RWPE1 (cell line): ENCODE data around the gene ZCCHC24.
A peak's percentile ranks its signal among the peaks of the same experiment; 100 is the strongest.

Experiments
- CTCF ChIA-PET: fragments of 350-600 bp; sonication (Branson Sonifier 250); formaldehyde crosslinking; extraction: SDS; loops from one replicate; lab custom pipeline; 2021; lab: Yijun Ruan, JAX
- POLR2A ChIA-PET: fragments of 400-600 bp; formaldehyde crosslinking; extraction: SDS; loops from one replicate; lab custom pipeline; 2020; ENCODE audit warnings: antibody characterized with exemption; ENCODE audit not compliant: low non-redundant PET; lab: Yijun Ruan, JAX
- DNase-seq: peaks from one replicate; pipeline ENCODE4 v3.0.0; 2012; ENCODE audit warnings: low spot score
- H3K27ac ChIP-seq: fragments of 450-650 bp; 2 replicates; pipeline ENCODE4 v1.5.1; 2017
- TF ChIP-seq, protein P1 (sequence below): fragments of 450-650 bp; conservative IDR thresholded peaks from 2 replicates; pipeline ENCODE4 v1.5.1; 2017; ENCODE audit warnings: low read depth, mild to moderate bottlenecking

The ZCCHC24 gene

DNA sequence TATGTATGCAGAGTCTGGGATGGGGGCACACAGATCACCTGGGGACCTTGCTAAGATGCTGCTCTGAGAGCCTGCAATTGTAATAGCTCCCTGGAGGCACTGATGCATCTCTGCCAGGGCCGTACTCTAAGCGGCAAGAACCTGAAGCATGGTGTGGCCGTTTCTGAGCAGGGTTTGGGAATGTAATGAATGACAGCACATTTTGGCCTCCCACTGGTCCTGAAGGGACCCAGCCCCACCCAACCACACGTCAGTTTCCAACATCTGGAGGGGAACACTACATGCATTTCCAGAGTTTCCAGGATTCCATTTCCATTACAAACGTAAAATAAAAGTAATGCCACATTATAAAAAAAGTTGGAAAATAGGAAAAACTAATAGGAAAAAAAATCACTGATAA is 14.0 kb downstream of the ZCCHC24 start:
- CTCF ChIA-PET: no interaction called here
- H3K27ac ChIP-seq: no peak overlapping the region
- POLR2A ChIA-PET: no interaction called here
- TF ChIP-seq, protein P1, sequence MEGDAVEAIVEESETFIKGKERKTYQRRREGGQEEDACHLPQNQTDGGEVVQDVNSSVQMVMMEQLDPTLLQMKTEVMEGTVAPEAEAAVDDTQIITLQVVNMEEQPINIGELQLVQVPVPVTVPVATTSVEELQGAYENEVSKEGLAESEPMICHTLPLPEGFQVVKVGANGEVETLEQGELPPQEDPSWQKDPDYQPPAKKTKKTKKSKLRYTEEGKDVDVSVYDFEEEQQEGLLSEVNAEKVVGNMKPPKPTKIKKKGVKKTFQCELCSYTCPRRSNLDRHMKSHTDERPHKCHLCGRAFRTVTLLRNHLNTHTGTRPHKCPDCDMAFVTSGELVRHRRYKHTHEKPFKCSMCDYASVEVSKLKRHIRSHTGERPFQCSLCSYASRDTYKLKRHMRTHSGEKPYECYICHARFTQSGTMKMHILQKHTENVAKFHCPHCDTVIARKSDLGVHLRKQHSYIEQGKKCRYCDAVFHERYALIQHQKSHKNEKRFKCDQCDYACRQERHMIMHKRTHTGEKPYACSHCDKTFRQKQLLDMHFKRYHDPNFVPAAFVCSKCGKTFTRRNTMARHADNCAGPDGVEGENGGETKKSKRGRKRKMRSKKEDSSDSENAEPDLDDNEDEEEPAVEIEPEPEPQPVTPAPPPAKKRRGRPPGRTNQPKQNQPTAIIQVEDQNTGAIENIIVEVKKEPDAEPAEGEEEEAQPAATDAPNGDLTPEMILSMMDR: no peak
- no peak for DNase-seq

DNA sequence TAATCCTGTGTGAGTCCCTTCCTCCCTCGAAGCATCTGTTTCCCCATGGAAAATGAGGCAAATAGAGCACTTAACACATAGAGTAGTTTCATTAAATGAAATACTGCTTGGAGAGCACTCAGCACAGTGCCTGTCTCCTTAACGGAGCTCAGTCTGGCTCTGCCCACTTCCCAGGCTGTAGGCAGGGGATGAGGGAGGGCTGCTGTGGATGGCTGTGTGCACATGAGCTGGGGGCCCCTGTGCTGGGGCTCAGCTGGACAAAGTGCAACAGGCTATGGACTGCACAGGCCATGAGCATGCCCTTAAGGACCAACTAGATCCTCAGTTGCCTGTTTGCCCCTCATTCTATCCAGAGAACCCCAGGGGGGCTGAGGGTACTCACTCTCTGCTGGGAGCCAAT is 14.5 kb downstream of the ZCCHC24 start:
- ChIA-PET CTCF (no interaction called here), POLR2A (no interaction called here)
- TF ChIP-seq, protein P1: no peak
- H3K27ac ChIP-seq: no peak overlapping the region
- no peak for DNase-seq

DNA sequence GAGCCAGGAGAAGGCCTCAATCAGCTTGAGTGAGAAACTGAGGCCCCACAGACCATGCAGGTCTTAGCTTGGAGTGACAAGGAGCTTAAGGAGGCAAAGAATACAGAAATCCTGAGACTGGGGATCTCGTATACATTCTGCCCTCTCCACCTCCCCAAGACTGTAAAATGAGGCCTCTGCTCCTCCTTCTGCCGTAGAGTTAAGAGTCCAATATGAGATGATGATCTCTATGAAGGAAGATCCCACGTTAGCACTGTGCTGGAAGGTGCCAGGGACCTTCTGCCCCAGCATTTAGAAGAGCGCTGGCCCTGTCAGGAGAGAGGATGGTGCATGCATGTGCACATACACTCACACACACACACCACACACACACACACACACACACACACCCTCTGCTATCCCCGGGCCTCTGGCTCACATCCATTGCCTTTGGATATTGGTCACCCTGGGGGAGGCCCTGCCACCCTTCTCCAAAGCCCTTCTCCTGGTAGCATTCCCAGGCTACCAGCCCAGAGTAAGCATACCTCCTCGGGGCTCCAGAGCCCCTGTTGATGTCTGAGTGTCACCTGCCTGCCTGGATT is 15.0 kb downstream of the ZCCHC24 start:
- ChIA-PET POLR2A (no interaction called here), CTCF (interaction anchor here (0.6 kb wide), 1 partner anchor 56 kb away, joined by 3 read pairs; no protein-coding TSS in a partner anchor)
- TF ChIP-seq, protein P1: no peak
- DNase-seq: no peak
- H3K27ac ChIP-seq: no peak overlapping the region

DNA sequence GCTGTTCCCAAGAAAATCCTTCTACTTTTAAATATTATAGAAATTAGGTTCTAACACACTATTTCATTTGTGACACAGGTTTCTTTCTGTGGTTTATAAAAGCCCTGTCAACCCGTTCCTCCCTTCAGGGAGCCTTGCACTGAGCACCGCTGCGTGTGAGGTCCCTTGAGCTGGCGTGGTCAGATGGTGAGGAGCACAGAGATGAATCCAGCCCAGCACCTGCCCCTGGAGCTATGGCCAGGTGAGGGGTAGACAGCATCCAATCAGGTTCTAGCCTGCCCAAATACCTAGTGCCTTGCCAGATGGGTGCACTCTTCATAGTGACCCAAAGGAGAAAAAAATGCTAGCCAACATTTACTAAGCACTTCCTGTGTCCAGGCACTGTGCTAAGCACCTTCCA is 15.7 kb downstream of the ZCCHC24 start:
- CTCF ChIA-PET: interaction anchor here (0.6 kb wide), 2 partner anchors 55 to 714 kb away, joined by 3 to 4 read pairs; no protein-coding TSS in a partner anchor
- TF ChIP-seq, protein P1: no peak

DNA sequence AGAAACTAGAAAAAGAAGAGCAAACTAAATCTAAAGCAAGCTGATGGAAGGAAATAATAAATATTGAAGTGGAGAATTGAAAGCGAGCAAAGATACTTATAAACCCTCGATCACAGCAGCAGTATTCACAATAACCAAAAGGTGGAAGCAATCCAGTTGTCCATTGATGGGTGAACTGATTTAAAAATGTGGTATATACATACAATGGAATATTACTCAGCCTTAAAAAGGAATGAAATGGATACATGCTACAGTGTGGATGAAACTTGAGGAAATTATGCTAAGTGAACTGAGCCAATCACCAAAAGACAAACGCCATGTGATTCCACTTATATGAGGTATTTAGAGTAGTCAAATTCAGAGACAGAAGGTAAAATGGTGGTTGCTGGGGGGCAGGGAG is 17.5 kb downstream of the ZCCHC24 start:
- ChIA-PET POLR2A (no interaction called here), CTCF (interaction anchor here (1.0 kb wide), 1 partner anchor 53 kb away, joined by 3 read pairs; no protein-coding TSS in a partner anchor)
- TF ChIP-seq, protein P1: no peak
- DNase-seq: no peak
- no peak overlapping the region for H3K27ac ChIP-seq

More for the DNA sequence above, 15.7 kb downstream of the ZCCHC24 start:
- DNase-seq: no peak
- H3K27ac ChIP-seq: no peak overlapping the region
- POLR2A ChIA-PET: no interaction called here

DNA sequence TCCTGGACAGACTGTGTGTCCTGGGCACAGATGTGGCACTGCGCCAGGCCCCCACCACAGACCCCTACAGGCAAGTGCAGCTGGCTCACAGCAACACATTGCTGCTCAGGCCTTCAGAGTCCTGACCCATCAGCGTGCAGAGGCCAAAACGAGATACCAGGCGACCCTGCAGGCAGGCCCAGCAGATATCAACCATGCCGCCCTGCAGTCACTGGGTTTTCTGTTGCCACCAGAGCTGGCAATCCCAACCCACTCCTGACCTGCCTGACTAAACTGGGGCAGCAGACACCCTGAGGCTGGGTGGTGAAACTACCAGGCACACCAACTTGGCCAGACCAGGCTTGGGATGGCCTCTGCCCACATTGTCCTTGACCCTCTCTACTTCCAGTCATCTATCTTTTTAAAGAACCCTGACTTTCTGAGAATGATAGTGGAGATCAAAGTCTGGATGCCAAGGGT is 20.3 kb downstream of the ZCCHC24 start:
- no peak for DNase-seq
- TF ChIP-seq, protein P1: no peak
- ChIA-PET CTCF (interaction anchor here (0.7 to 1.2 kb wide), 2 partner anchors 51 to 653 kb away, joined by 3 read pairs; no protein-coding TSS in a partner anchor), POLR2A (no interaction called here)
- H3K27ac ChIP-seq: peak overlapping the region; percentile 1; the same call in 1 of the 2 replicates
